ENCODE data around the gene SH3GL1. TPM values are rescaled to one million over a fixed set of nuclear protein-coding genes. Genes with fewer than 3 reads are reported as not detected.

Gene SH3GL1, protein sequence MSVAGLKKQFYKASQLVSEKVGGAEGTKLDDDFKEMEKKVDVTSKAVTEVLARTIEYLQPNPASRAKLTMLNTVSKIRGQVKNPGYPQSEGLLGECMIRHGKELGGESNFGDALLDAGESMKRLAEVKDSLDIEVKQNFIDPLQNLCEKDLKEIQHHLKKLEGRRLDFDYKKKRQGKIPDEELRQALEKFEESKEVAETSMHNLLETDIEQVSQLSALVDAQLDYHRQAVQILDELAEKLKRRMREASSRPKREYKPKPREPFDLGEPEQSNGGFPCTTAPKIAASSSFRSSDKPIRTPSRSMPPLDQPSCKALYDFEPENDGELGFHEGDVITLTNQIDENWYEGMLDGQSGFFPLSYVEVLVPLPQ
- polyA plus RNA-seq (2012; rRNA removed) = 62.5 and 82.8 TPM in 2 replicates
- polyA plus RNA-seq (2012; cell fraction: cytosol; rRNA removed) = 34.7 and 53.5 TPM in 2 replicates
- 48.5 and 52.9 TPM in 2 replicates for polyA plus RNA-seq (2012; cell fraction: nucleus; rRNA removed)

DNA sequence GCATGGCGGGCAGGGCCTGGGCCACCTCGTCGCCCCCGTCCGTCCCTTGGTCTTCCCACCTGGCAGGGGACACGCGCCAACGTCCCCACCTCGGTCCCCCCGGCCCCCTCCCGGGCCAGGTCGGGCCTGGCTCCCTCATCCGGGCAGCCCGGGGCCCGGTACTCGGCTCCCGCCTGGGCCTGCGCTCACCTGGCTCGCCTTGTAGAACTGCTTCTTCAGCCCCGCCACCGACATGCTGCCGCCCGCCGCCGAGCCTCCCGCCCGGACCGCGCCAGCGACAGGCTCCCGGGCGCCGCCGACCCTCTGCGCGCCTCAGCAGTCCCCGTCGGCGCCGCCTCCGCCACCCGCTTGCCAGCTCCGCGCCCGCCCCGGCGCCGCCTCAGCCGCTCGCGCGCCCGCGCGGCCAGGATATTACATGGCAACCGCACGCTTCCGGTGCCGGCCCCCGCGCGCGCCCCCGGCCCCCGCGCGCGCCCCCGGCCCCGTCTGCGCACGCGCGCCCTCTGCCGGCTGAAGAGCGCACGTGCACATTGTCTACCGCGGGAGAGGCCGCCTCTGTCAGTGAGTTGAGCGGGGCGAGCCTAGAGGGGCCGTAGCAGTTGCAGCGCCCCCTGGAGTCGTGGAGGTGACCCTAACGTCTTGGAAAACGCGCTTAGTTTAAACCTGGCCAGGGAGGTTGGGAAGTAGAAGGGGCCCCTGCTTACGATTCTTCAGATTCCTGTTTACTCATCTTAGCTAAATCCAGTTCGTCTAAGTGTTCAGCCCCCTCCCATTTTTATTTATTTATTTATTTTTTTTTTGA is at the start of gene SH3GL1:
Gene SH3GL1, minus strand, starts transcription at position 413 of the 802 bp plus-strand sequence. Its CDS starts 179 bp downstream, at position 234.
- Histone ChIP-seq H3K36me3 (replicated peaks in 1 of 2; ENCODE audit: control insufficient read depth in 1 of 2, insufficient read depth in 2 of 2, low read length in 1 of 2) (peaks cover 3 to 15% of the 10 kb centered on the region in 2 experiments), H3K9me3 (no peaks in the 10 kb centered on the region), H3K79me2 (ENCODE audit: insufficient read depth) (peaks cover 77% of the 10 kb centered on the region), H3F3A (replicated peaks; ENCODE audit: insufficient read depth) (peaks cover 10% of the 10 kb centered on the region), H3K9me2 (no peaks in the 10 kb centered on the region), H2AFZ (ENCODE audit: low read depth) (peak within 1 kb of the TSS; percentile 81), H3K27ac (ENCODE audit: low read depth in 2 of 2, low read length in 1 of 2) (peak within 1 kb of the TSS; percentile 68 to 85), H4K20me1 (ENCODE audit: insufficient read depth) (peaks cover 37% of the 10 kb centered on the region), H3K27me3 (ENCODE audit: insufficient read depth) (no peaks in the 10 kb centered on the region), H3K9ac (peak within 1 kb of the TSS; percentile 96), H3K4me1 (ENCODE audit: control insufficient read depth in 1 of 2, insufficient read depth in 2 of 2, low read depth in 1 of 2, low read length in 1 of 2) (peaks cover 11 to 14% of the 10 kb centered on the region in 2 experiments; a peak in 3 of 4 replicates), H3K4me2 (peak within 1 kb of the TSS; percentile 88), H3K4me3 (ENCODE audit: low read depth in 2 of 2, low read length in 1 of 2) (peak within 1 kb of the TSS; percentile 70 to 82)
- POLR2A ChIA-PET = interaction anchor here (1.4 kb wide), 1 partner anchor 57 kb away, joined by 6 read pairs; the partner anchor contains the start of gene MPND
- 1% methylated on average over 9 of the region's 90 CpGs for WGBS (ENCODE audit: low lambda C conversion rate)
- CTCF ChIA-PET = interaction anchor here (0.6 to 2.1 kb wide), 49 partner anchors 9 to 273 kb away, joined by 3 to 31 read pairs (median 4); partner anchors contain the start of genes SHD and STAP2
- DNase-seq = peak; percentile 92
- TF ChIP-seq, protein P1, sequence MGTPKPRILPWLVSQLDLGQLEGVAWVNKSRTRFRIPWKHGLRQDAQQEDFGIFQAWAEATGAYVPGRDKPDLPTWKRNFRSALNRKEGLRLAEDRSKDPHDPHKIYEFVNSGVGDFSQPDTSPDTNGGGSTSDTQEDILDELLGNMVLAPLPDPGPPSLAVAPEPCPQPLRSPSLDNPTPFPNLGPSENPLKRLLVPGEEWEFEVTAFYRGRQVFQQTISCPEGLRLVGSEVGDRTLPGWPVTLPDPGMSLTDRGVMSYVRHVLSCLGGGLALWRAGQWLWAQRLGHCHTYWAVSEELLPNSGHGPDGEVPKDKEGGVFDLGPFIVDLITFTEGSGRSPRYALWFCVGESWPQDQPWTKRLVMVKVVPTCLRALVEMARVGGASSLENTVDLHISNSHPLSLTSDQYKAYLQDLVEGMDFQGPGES (IDR thresholded peaks at IDR 0.05; ENCODE audit: low read depth, low read length) = no peak
- TF ChIP-seq GATA2 (CRISPR knock-in tag; IDR thresholded peaks at IDR 0.05) (no peak), POLR2AphosphoS5 (IDR thresholded peaks at IDR 0.05; ENCODE audit: low read depth, low read length) (no peak), FOSL2 (IDR thresholded peaks at IDR 0.05; ENCODE audit: borderline replicate concordance, low read depth) (no peak; the same call in 1 of the 2 replicates), GABPA (IDR thresholded peaks at IDR 0.05; ENCODE audit: low read depth) (peak; percentile 49), CHD2 (IDR thresholded peaks at IDR 0.05; ENCODE audit: low read length, partially characterized antibody) (peak; percentile 95), ELF1 (IDR thresholded peaks at IDR 0.05) (peak; percentile 51), MEF2A (IDR thresholded peaks at IDR 0.05; ENCODE audit: borderline replicate concordance, low read depth) (no peak), EP300 (IDR thresholded peaks at IDR 0.05; ENCODE audit: borderline replicate concordance in 1 of 2, low read depth in 1 of 2, low read length in 1 of 2) (peak in 1 of 2 experiments; percentile 14; a peak in 1 of 4 replicates), SIN3A (IDR thresholded peaks at IDR 0.05; ENCODE audit: borderline replicate concordance, low read depth, low read length) (peak; percentile 93), SMC3 (IDR thresholded peaks at IDR 0.05; ENCODE audit: low read depth, low read length) (peak; percentile 58), FOXJ3 (CRISPR knock-in tag; IDR thresholded peaks at IDR 0.05) (no peak), NFIC (IDR thresholded peaks at IDR 0.05; ENCODE audit: borderline replicate concordance) (0 out of 2 replicates have a peak, but pooled peaks have one; percentile 3), TCF12 (IDR thresholded peaks at IDR 0.05) (peak; percentile 15; the same call in 1 of the 2 replicates), TEAD4 (IDR thresholded peaks at IDR 0.05; ENCODE audit: borderline replicate concordance, insufficient read depth) (no peak), EZH2phosphoT487 (IDR thresholded peaks at IDR 0.05; ENCODE audit: borderline replicate concordance, low read depth) (no peak)
- TF ChIP-seq, protein P2, sequence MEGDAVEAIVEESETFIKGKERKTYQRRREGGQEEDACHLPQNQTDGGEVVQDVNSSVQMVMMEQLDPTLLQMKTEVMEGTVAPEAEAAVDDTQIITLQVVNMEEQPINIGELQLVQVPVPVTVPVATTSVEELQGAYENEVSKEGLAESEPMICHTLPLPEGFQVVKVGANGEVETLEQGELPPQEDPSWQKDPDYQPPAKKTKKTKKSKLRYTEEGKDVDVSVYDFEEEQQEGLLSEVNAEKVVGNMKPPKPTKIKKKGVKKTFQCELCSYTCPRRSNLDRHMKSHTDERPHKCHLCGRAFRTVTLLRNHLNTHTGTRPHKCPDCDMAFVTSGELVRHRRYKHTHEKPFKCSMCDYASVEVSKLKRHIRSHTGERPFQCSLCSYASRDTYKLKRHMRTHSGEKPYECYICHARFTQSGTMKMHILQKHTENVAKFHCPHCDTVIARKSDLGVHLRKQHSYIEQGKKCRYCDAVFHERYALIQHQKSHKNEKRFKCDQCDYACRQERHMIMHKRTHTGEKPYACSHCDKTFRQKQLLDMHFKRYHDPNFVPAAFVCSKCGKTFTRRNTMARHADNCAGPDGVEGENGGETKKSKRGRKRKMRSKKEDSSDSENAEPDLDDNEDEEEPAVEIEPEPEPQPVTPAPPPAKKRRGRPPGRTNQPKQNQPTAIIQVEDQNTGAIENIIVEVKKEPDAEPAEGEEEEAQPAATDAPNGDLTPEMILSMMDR (IDR thresholded peaks at IDR 0.05) = peak; percentile 94
- TF ChIP-seq, protein P3, sequence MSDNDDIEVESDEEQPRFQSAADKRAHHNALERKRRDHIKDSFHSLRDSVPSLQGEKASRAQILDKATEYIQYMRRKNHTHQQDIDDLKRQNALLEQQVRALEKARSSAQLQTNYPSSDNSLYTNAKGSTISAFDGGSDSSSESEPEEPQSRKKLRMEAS (IDR thresholded peaks at IDR 0.05; ENCODE audit: low read depth) = peak; percentile 94
- TF ChIP-seq, protein P4, sequence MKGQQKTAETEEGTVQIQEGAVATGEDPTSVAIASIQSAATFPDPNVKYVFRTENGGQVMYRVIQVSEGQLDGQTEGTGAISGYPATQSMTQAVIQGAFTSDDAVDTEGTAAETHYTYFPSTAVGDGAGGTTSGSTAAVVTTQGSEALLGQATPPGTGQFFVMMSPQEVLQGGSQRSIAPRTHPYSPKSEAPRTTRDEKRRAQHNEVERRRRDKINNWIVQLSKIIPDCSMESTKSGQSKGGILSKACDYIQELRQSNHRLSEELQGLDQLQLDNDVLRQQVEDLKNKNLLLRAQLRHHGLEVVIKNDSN (IDR thresholded peaks at IDR 0.05; ENCODE audit: borderline replicate concordance, low read depth) = peak; percentile 52; the same call in 1 of the 2 replicates
- TF ChIP-seq, protein P5, sequence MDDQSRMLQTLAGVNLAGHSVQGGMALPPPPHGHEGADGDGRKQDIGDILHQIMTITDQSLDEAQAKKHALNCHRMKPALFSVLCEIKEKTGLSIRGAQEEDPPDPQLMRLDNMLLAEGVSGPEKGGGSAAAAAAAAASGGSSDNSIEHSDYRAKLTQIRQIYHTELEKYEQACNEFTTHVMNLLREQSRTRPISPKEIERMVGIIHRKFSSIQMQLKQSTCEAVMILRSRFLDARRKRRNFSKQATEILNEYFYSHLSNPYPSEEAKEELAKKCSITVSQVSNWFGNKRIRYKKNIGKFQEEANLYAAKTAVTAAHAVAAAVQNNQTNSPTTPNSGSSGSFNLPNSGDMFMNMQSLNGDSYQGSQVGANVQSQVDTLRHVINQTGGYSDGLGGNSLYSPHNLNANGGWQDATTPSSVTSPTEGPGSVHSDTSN (IDR thresholded peaks at IDR 0.05) = peak; percentile 31; the same call in 1 of the 2 replicates
- TF ChIP-seq, protein P6, sequence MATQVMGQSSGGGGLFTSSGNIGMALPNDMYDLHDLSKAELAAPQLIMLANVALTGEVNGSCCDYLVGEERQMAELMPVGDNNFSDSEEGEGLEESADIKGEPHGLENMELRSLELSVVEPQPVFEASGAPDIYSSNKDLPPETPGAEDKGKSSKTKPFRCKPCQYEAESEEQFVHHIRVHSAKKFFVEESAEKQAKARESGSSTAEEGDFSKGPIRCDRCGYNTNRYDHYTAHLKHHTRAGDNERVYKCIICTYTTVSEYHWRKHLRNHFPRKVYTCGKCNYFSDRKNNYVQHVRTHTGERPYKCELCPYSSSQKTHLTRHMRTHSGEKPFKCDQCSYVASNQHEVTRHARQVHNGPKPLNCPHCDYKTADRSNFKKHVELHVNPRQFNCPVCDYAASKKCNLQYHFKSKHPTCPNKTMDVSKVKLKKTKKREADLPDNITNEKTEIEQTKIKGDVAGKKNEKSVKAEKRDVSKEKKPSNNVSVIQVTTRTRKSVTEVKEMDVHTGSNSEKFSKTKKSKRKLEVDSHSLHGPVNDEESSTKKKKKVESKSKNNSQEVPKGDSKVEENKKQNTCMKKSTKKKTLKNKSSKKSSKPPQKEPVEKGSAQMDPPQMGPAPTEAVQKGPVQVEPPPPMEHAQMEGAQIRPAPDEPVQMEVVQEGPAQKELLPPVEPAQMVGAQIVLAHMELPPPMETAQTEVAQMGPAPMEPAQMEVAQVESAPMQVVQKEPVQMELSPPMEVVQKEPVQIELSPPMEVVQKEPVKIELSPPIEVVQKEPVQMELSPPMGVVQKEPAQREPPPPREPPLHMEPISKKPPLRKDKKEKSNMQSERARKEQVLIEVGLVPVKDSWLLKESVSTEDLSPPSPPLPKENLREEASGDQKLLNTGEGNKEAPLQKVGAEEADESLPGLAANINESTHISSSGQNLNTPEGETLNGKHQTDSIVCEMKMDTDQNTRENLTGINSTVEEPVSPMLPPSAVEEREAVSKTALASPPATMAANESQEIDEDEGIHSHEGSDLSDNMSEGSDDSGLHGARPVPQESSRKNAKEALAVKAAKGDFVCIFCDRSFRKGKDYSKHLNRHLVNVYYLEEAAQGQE (IDR thresholded peaks at IDR 0.05; ENCODE audit: low read depth, low read length) = no peak
